ENCODE data around the gene ZDHHC17.

The ZDHHC17 gene

GRCh38 chr12:76830436-76830835 lies 66.5 kb downstream of the ZDHHC17 start:
- DNase-seq (ENCODE audit: extremely low read depth, low read depth): no peak

GRCh38 chr12:76836633-76837032 lies 72.7 kb downstream of the ZDHHC17 start:
- no peak for DNase-seq (ENCODE audit: extremely low read depth, low read depth)
- no peak for TF ChIP-seq CTCF (IDR thresholded peaks at IDR 0.05; ENCODE audit: low read depth, low read length)

More at GRCh38 chr12:76830436-76830835, 66.5 kb downstream of the ZDHHC17 start:
- TF ChIP-seq CTCF (IDR thresholded peaks at IDR 0.05; ENCODE audit: low read depth, low read length): no peak

- no peak for DNase-seq (ENCODE audit: extremely low read depth, low read depth)
- no peak for TF ChIP-seq CTCF (IDR thresholded peaks at IDR 0.05; ENCODE audit: low read depth, low read length)
Measured at GRCh38 chr12:76847260-76847659, 83.3 kb downstream of the ZDHHC17 start.

GRCh38 chr12:76848132-76848531 lies 84.2 kb downstream of the ZDHHC17 start:
- no peak for TF ChIP-seq CTCF (IDR thresholded peaks at IDR 0.05; ENCODE audit: low read depth, low read length)
- DNase-seq (ENCODE audit: extremely low read depth, low read depth): no peak

GRCh38 chr12:76852106-76852505 lies 88.2 kb downstream of the ZDHHC17 start:
- no peak for TF ChIP-seq CTCF (IDR thresholded peaks at IDR 0.05; ENCODE audit: low read depth, low read length)
- DNase-seq (ENCODE audit: extremely low read depth, low read depth): no peak

GRCh38 chr12:76855271-76855670 lies 91.4 kb downstream of the ZDHHC17 start:
- TF ChIP-seq CTCF (IDR thresholded peaks at IDR 0.05; ENCODE audit: low read depth, low read length): no peak
- no peak for DNase-seq (ENCODE audit: extremely low read depth, low read depth)

GRCh38 chr12:76856018-76856644 lies 92.2 kb downstream of the ZDHHC17 start:
- DNase-seq (ENCODE audit: extremely low read depth, low read depth): no peak

More at GRCh38 chr12:76856018-76856644, 92.2 kb downstream of the ZDHHC17 start:
- TF ChIP-seq CTCF (IDR thresholded peaks at IDR 0.05; ENCODE audit: low read depth, low read length): no peak
